Measurements from ENCODE around the gene ABCA1.

DNA sequence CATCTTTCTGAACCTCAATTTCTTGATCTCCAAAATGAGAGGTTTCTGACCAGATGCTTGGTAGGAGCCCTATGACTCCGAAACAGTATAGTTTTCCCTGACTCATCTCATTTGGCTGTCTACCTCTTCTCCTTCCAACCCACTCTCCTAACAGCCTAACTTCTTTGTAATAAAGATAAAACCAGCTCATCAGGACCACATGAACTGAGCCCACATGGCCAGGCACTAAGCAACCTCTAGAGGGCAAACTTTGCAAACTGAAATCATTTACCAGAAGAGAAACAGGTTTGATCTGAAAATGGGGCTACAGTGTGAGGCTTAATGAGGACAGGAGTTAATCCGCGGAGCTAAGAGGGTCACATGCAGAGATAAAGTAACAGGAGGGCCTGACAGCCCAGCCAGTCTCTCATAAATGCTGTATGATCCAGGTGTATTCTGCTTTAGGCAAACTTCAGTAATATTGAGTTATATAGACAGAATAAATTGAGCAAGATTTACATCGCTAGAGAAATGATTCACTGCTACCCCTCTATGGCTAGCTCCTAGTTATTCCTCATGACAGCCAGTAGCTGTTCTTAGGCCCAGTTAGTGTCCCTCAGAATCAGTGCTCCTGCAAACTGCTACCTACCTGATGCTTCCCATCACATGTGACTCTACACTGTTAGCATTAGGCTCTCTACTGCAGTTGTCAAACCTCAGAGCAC, 64.6 kb downstream of the ABCA1 start:
- TF ChIP-seq CTCF (IDR thresholded peaks at IDR 0.05 in 4 of 5, conservative IDR thresholded peaks at IDR 0.05 in 1 of 5) (peak; percentile 56 to 78 (median 74)), POLR2A (IDR thresholded peaks at IDR 0.05) (no peak)
